HEK293 (cell line): ENCODE results near the gene RNF123.

Experiments used
- CTCF ChIA-PET: fragments of 350-600 bp; formaldehyde crosslinking; extraction: SDS; loops from one replicate; lab custom pipeline; 2021; ENCODE audit warnings: antibody characterized with exemption; lab: Yijun Ruan, JAX
- POLR2A ChIA-PET: fragments of 300-600 bp; formaldehyde crosslinking; extraction: SDS; loops from one replicate; lab custom pipeline; 2020; ENCODE audit warnings: antibody characterized with exemption, inconsistent platforms; lab: Yijun Ruan, JAX
- H3K27ac ChIP-seq: fragments of 200-500 bp; sonication (Bioruptor generic); 2 replicates; pipeline ENCODE4 v1.5.1; 2014; ENCODE audit warnings: low read depth, low read length, control low read depth, inconsistent platforms; ENCODE audit errors: extremely low read depth
- H3K36me3 ChIP-seq, 2 experiments: fragments of 200-500 bp in 1 of 2; sonication (Bioruptor generic) in 1 of 2; 1 replicate in 1 of 2; 2 replicates in 1 of 2; pipeline ENCODE4 v1.5.1; 2014 to 2017; ENCODE audit warnings: inconsistent platforms in 2 of 2, low read length in 2 of 2; ENCODE audit not compliant: control insufficient read depth in 2 of 2, insufficient read depth in 1 of 2
- H3K4me1 ChIP-seq: fragments of 200-500 bp; sonication (Bioruptor generic); 2 replicates; pipeline ENCODE4 v1.5.1; 2014; ENCODE audit warnings: mild to moderate bottlenecking, low read length, inconsistent platforms; ENCODE audit not compliant: control insufficient read depth, insufficient read depth
- H3K4me3 ChIP-seq: 2 replicates; pipeline ENCODE4 v1.5.1; 2011; ENCODE audit warnings: low read depth, mild to moderate bottlenecking, control low read depth, low read length, moderate library complexity
- H3K9me3 ChIP-seq: fragments of 200-500 bp; sonication (Bioruptor generic); 2 replicates; pipeline ENCODE4 v1.5.1; 2014; ENCODE audit warnings: low read depth, low read length, inconsistent platforms; ENCODE audit not compliant: control insufficient read depth, insufficient read depth
- BCL11A ChIP-seq: fragments of 450-650 bp; formaldehyde crosslinking; IDR thresholded peaks from 2 replicates; pipeline ENCODE4 v1.5.1; 2016; ENCODE audit warnings: low read depth, missing biosample characterization, missing genetic modification characterization
- GFI1B ChIP-seq: fragments of 450-650 bp; formaldehyde crosslinking; IDR thresholded peaks from 2 replicates; pipeline ENCODE4 v1.5.1; 2016; ENCODE audit warnings: missing biosample characterization, missing genetic modification characterization
- GLI2 ChIP-seq: fragments of 450-650 bp; formaldehyde crosslinking; IDR thresholded peaks from 2 replicates; pipeline ENCODE4; 2017; ENCODE audit warnings: missing biosample characterization, missing genetic modification characterization, low read depth, borderline replicate concordance
- GLIS1 ChIP-seq: fragments of 450-650 bp; formaldehyde crosslinking; IDR thresholded peaks from 2 replicates; pipeline ENCODE4 v1.5.1; 2016; ENCODE audit warnings: missing biosample characterization, missing genetic modification characterization
- IKZF3 ChIP-seq: fragments of 450-650 bp; IDR thresholded peaks from 2 replicates; pipeline ENCODE4 v1.5.0; 2018; ENCODE audit warnings: missing biosample characterization, mild to moderate bottlenecking, missing genetic modification characterization, moderate library complexity
- KLF16 ChIP-seq: fragments of 450-650 bp; formaldehyde crosslinking; IDR thresholded peaks from 2 replicates; pipeline ENCODE4 v1.5.1; 2017; ENCODE audit warnings: missing biosample characterization, missing genetic modification characterization
- KLF7 ChIP-seq: fragments of 450-650 bp; formaldehyde crosslinking; IDR thresholded peaks from 2 replicates; pipeline ENCODE4 v1.5.1; 2016; ENCODE audit warnings: missing biosample characterization, missing genetic modification characterization, borderline replicate concordance
- KLF8 ChIP-seq: fragments of 450-650 bp; formaldehyde crosslinking; IDR thresholded peaks from 2 replicates; pipeline ENCODE4 v1.5.1; 2016; ENCODE audit warnings: missing biosample characterization, missing genetic modification characterization
- SP2 ChIP-seq: fragments of 450-650 bp; formaldehyde crosslinking; IDR thresholded peaks from 2 replicates; pipeline ENCODE4 v1.5.1; 2016; ENCODE audit warnings: missing biosample characterization, missing genetic modification characterization
- SP3 ChIP-seq: fragments of 450-650 bp; formaldehyde crosslinking; IDR thresholded peaks from 2 replicates; pipeline ENCODE4 v1.5.1; 2016; ENCODE audit warnings: missing biosample characterization, missing genetic modification characterization
- YY1 ChIP-seq: fragments of 450-650 bp; formaldehyde crosslinking; IDR thresholded peaks from 2 replicates; pipeline ENCODE4 v1.5.1; 2018; ENCODE audit warnings: missing biosample characterization, missing genetic modification characterization
- YY2 ChIP-seq: fragments of 450-650 bp; formaldehyde crosslinking; IDR thresholded peaks from 2 replicates; pipeline ENCODE4 v1.5.1; 2016; ENCODE audit warnings: missing biosample characterization, missing genetic modification characterization
- ZBTB1 ChIP-seq: fragments of 450-650 bp; formaldehyde crosslinking; IDR thresholded peaks from 2 replicates; pipeline ENCODE4 v1.5.1; 2016; ENCODE audit warnings: missing biosample characterization, missing genetic modification characterization
- ZBTB20 ChIP-seq: fragments of 450-650 bp; formaldehyde crosslinking; IDR thresholded peaks from 2 replicates; pipeline ENCODE4 v1.5.1; 2016; ENCODE audit warnings: missing biosample characterization, missing genetic modification characterization
- ZBTB48 ChIP-seq: fragments of 450-650 bp; formaldehyde crosslinking; IDR thresholded peaks from 2 replicates; pipeline ENCODE4 v1.5.1; 2016; ENCODE audit warnings: missing biosample characterization, missing genetic modification characterization
- ZBTB8A ChIP-seq: fragments of 450-650 bp; formaldehyde crosslinking; IDR thresholded peaks from 2 replicates; pipeline ENCODE4 v1.5.1; 2016; ENCODE audit warnings: missing biosample characterization, missing genetic modification characterization
- ZEB2 ChIP-seq: fragments of 450-650 bp; formaldehyde crosslinking; IDR thresholded peaks from 2 replicates; pipeline ENCODE4 v1.5.1; 2016; ENCODE audit warnings: missing biosample characterization, missing genetic modification characterization
- ZNF138 ChIP-seq: fragments of 450-650 bp; formaldehyde crosslinking; IDR thresholded peaks from 2 replicates; pipeline ENCODE4 v1.5.1; 2016; ENCODE audit warnings: missing biosample characterization, missing genetic modification characterization, borderline replicate concordance
- ZNF146 ChIP-seq: fragments of 450-650 bp; formaldehyde crosslinking; IDR thresholded peaks from 2 replicates; pipeline ENCODE4 v1.5.1; 2016; ENCODE audit warnings: missing biosample characterization, missing genetic modification characterization
- ZNF16 ChIP-seq: fragments of 450-650 bp; formaldehyde crosslinking; IDR thresholded peaks from 2 replicates; pipeline ENCODE4 v1.5.1; 2016; ENCODE audit warnings: low read depth, missing biosample characterization, missing genetic modification characterization
- ZNF266 ChIP-seq: fragments of 450-650 bp; formaldehyde crosslinking; IDR thresholded peaks from 2 replicates; pipeline ENCODE4 v1.5.1; 2016; ENCODE audit warnings: missing biosample characterization, missing genetic modification characterization, low read depth
- ZNF302 ChIP-seq: fragments of 450-650 bp; formaldehyde crosslinking; IDR thresholded peaks from 2 replicates; pipeline ENCODE4 v1.5.1; 2016; ENCODE audit warnings: missing biosample characterization, missing genetic modification characterization, low read depth
- ZNF324 ChIP-seq: fragments of 450-650 bp; formaldehyde crosslinking; IDR thresholded peaks from 2 replicates; pipeline ENCODE4 v1.5.1; 2016; ENCODE audit warnings: missing biosample characterization, missing genetic modification characterization
- ZNF335 ChIP-seq: fragments of 450-650 bp; formaldehyde crosslinking; conservative IDR thresholded peaks from 2 replicates; pipeline ENCODE4 v1.5.1; 2016; ENCODE audit warnings: missing biosample characterization, missing genetic modification characterization
- ZNF416 ChIP-seq: fragments of 450-650 bp; formaldehyde crosslinking; IDR thresholded peaks from 2 replicates; pipeline ENCODE4 v1.5.1; 2016; ENCODE audit warnings: missing biosample characterization, missing genetic modification characterization
- ZNF501 ChIP-seq: fragments of 450-650 bp; formaldehyde crosslinking; IDR thresholded peaks from 2 replicates; pipeline ENCODE4 v1.5.1; 2016; ENCODE audit warnings: missing biosample characterization, missing genetic modification characterization
- ZNF561 ChIP-seq: fragments of 450-650 bp; IDR thresholded peaks from 2 replicates; pipeline ENCODE4 v1.5.1; 2018; ENCODE audit warnings: missing biosample characterization, missing genetic modification characterization, borderline replicate concordance
- ZNF571 ChIP-seq: fragments of 450-650 bp; formaldehyde crosslinking; IDR thresholded peaks from 2 replicates; pipeline ENCODE4 v1.5.0; 2017; ENCODE audit warnings: missing biosample characterization, missing genetic modification characterization
- ZNF658 ChIP-seq: fragments of 450-650 bp; formaldehyde crosslinking; IDR thresholded peaks from 2 replicates; pipeline ENCODE4; 2016; ENCODE audit warnings: missing biosample characterization, missing genetic modification characterization
- ZNF76 ChIP-seq: fragments of 450-650 bp; formaldehyde crosslinking; IDR thresholded peaks from 2 replicates; pipeline ENCODE4; 2016; ENCODE audit warnings: low read depth, missing biosample characterization, missing genetic modification characterization, borderline replicate concordance
- ZNF777 ChIP-seq: fragments of 450-650 bp; formaldehyde crosslinking; IDR thresholded peaks from 2 replicates; pipeline ENCODE4 v1.5.1; 2017; ENCODE audit warnings: missing biosample characterization, missing genetic modification characterization, borderline replicate concordance
- ZNF843 ChIP-seq: fragments of 450-650 bp; formaldehyde crosslinking; IDR thresholded peaks from 2 replicates; pipeline ENCODE4 v1.5.1; 2016; ENCODE audit warnings: missing biosample characterization, missing genetic modification characterization
- ZXDB ChIP-seq: fragments of 450-650 bp; formaldehyde crosslinking; IDR thresholded peaks from 2 replicates; pipeline ENCODE4 v1.5.1; 2016; ENCODE audit warnings: missing biosample characterization, missing genetic modification characterization
- TF ChIP-seq, protein P1 (sequence below): fragments of 450-650 bp; formaldehyde crosslinking; IDR thresholded peaks from 2 replicates; pipeline ENCODE4 v1.5.1; 2016; ENCODE audit warnings: missing biosample characterization, missing genetic modification characterization
- TF ChIP-seq, protein P2 (sequence below): fragments of 450-650 bp; formaldehyde crosslinking; optimal IDR thresholded peaks from 2 replicates; pipeline ENCODE3; 2016; ENCODE audit warnings: missing biosample characterization, mild to moderate bottlenecking, missing genetic modification characterization
- TF ChIP-seq, protein P3 (sequence below): fragments of 450-650 bp; formaldehyde crosslinking; IDR thresholded peaks from 2 replicates; pipeline ENCODE4 v1.5.1; 2016; ENCODE audit warnings: missing biosample characterization, missing genetic modification characterization

RNF123 gene

DNA sequence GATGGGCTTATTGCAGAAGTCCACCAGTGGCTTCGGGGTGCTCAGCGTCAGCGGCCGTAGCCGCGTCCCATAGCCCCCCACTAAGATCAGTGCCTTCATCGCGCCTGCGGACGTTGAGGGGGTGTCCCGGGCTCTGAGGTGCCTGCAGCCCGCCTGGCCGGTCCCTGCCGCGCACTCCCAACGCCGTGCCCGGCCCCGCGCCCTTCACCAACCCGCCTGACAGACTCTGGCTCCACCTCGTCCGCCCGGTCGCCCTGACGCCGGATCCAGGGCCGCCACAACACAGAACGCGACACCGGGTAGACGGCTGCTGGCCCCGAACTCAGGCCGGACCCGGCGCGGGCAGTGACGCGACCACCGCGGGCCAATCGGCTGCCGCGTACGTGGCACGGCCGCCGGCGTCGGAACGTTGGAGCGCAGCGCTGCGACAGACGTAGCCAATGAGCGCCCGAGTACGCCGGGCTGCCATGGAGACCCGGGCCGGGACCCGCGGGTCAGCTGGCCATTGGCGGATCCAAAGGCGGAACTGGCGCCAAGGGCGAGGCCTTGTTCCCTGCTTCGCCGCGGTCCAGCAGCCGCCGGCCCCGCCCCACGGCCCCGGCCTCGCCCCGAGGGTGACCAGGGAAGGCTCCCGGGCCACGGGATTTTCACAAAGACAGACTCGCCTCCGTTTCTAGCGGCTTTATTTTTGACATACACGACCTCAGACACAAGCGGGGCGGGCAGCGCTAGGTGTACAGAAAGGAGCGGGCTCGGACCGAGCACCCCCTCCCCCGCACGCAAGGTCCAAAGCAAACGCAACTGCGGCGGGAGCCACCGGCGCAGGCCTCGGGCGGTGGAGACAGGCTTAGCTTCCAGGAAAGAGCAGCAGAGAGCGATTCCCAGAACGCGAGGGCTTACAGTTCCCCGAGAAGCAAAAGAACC, 34.5 kb downstream of the RNF123 start, which contains the start of gene GMPPB:
TSS of gene GMPPB (minus strand) at position 324 of the 924 bp plus-strand sequence. CDS start at position 99, 225 bp downstream.
- H3K4me1 ChIP-seq: no peaks in the 10 kb centered on the region
- ChIA-PET CTCF (interaction anchor here (0.7 kb wide), 1 partner anchor 122 kb away, joined by 3 read pairs; no protein-coding TSS in a partner anchor), POLR2A (interaction anchor here (0.5 to 1.7 kb wide), 8 partner anchors 9 to 1946 kb away, joined by 3 to 9 read pairs (median 4); partner anchors contain the start of gene IP6K1)
- peaks cover 0 to 76% of the 10 kb centered on the region in 2 experiments; a peak in 1 of 3 replicates for H3K36me3 ChIP-seq
- no peaks in the 10 kb centered on the region for H3K9me3 ChIP-seq
- peak within 1 kb of the TSS; percentile 87 for H3K27ac ChIP-seq
- peak within 1 kb of the TSS; percentile 90 for H3K4me3 ChIP-seq
- TF ChIP-seq, protein P1, sequence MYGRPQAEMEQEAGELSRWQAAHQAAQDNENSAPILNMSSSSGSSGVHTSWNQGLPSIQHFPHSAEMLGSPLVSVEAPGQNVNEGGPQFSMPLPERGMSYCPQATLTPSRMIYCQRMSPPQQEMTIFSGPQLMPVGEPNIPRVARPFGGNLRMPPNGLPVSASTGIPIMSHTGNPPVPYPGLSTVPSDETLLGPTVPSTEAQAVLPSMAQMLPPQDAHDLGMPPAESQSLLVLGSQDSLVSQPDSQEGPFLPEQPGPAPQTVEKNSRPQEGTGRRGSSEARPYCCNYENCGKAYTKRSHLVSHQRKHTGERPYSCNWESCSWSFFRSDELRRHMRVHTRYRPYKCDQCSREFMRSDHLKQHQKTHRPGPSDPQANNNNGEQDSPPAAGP (tag by site-specific recombination): peak; percentile 48; the same call in 1 of the 2 replicates
- TF ChIP-seq ZNF76 (peak; percentile 36; the same call in 1 of the 2 replicates), ZNF335 (tag by site-specific recombination) (peak; percentile 89), ZBTB8A (peak; percentile 31), ZNF302 (tag by site-specific recombination) (no peak), SP2 (tag by site-specific recombination) (peak; percentile 95), ZNF324 (tag by site-specific recombination) (peak; percentile 22; the same call in 1 of the 2 replicates), ZNF571 (tag by site-specific recombination) (no peak), ZXDB (peak; percentile 53), ZEB2 (tag by site-specific recombination) (peak; percentile 37), ZNF501 (tag by site-specific recombination) (peak; percentile 81), KLF7 (tag by site-specific recombination) (peak; percentile 34; the same call in 1 of the 2 replicates), ZNF658 (no peak), YY2 (tag by site-specific recombination) (0 out of 2 replicates have a peak, but pooled peaks have one; percentile 29), ZNF416 (tag by site-specific recombination) (0 out of 2 replicates have a peak, but pooled peaks have one; percentile 18), ZNF138 (no peak), ZNF266 (tag by site-specific recombination) (no peak), GFI1B (tag by site-specific recombination) (no peak), GLIS1 (peak; percentile 61), ZBTB20 (tag by site-specific recombination) (peak; percentile 98), KLF8 (tag by site-specific recombination) (peak; percentile 56; the same call in 1 of the 2 replicates), KLF16 (tag by site-specific recombination) (peak; percentile 40; the same call in 1 of the 2 replicates), SP3 (peak; percentile 57; the same call in 1 of the 2 replicates), ZBTB1 (tag by site-specific recombination) (peak; percentile 7; the same call in 1 of the 2 replicates), ZNF777 (tag by site-specific recombination) (0 out of 2 replicates have a peak, but pooled peaks have one; percentile 32), ZBTB48 (tag by site-specific recombination) (peak; percentile 77), ZNF16 (no peak), ZNF146 (tag by site-specific recombination) (no peak), GLI2 (tag by site-specific recombination) (no peak), ZNF843 (tag by site-specific recombination) (no peak), ZNF561 (tag by site-specific recombination) (0 out of 2 replicates have a peak, but pooled peaks have one; percentile 18), YY1 (tag by site-specific recombination) (no peak), IKZF3 (tag by site-specific recombination) (no peak), BCL11A (tag by site-specific recombination) (peak; percentile 80; the same call in 1 of the 2 replicates)
- TF ChIP-seq, protein P2, sequence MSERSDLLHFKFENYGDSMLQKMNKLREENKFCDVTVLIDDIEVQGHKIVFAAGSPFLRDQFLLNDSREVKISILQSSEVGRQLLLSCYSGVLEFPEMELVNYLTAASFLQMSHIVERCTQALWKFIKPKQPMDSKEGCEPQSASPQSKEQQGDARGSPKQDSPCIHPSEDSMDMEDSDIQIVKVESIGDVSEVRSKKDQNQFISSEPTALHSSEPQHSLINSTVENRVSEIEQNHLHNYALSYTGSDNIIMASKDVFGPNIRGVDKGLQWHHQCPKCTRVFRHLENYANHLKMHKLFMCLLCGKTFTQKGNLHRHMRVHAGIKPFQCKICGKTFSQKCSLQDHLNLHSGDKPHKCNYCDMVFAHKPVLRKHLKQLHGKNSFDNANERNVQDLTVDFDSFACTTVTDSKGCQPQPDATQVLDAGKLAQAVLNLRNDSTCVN (tag by site-specific recombination): peak; percentile 67
- TF ChIP-seq, protein P3, sequence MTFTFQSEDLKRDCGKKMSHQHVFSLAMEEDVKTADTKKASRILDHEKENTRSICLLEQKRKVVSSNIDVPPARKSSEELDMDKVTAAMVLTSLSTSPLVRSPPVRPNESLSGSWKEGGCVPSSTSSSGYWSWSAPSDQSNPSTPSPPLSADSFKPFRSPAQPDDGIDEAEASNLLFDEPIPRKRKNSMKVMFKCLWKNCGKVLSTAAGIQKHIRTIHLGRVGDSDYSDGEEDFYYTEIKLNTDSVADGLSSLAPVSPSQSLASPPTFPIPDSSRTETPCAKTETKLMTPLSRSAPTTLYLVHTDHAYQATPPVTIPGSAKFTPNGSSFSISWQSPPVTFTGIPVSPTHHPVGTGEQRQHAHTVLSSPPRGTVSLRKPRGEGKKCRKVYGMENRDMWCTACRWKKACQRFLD (tag by site-specific recombination): 0 out of 2 replicates have a peak, but pooled peaks have one; percentile 33
